Skin epidermis (tissue), 12 donors: ENCODE results near the gene SERP2.
"Not testable (repeated sequence)": the region's sequence is repeated elsewhere in the genome, so short reads cannot be mapped to it uniquely, and the experiment has no call there.

ENCODE experiments used
- H3K27ac ChIP-seq, 21 experiments: fragments of 200-600 bp; sonication (generic) in 11 of 21; one replicate each; pipeline ENCODE4 v1.5.0; 2020; ENCODE audit warnings: mild to moderate bottlenecking in 3 of 21, inconsistent platforms in 2 of 21, moderate library complexity in 2 of 21
- H3K4me3 ChIP-seq, 7 experiments: fragments of 200-600 bp; sonication (generic) in 2 of 7; one replicate each; pipeline ENCODE4 v1.5.0; 2020; ENCODE audit warnings: inconsistent platforms in 2 of 7, mild to moderate bottlenecking in 2 of 7, moderate library complexity in 1 of 7

The SERP2 gene

DNA sequence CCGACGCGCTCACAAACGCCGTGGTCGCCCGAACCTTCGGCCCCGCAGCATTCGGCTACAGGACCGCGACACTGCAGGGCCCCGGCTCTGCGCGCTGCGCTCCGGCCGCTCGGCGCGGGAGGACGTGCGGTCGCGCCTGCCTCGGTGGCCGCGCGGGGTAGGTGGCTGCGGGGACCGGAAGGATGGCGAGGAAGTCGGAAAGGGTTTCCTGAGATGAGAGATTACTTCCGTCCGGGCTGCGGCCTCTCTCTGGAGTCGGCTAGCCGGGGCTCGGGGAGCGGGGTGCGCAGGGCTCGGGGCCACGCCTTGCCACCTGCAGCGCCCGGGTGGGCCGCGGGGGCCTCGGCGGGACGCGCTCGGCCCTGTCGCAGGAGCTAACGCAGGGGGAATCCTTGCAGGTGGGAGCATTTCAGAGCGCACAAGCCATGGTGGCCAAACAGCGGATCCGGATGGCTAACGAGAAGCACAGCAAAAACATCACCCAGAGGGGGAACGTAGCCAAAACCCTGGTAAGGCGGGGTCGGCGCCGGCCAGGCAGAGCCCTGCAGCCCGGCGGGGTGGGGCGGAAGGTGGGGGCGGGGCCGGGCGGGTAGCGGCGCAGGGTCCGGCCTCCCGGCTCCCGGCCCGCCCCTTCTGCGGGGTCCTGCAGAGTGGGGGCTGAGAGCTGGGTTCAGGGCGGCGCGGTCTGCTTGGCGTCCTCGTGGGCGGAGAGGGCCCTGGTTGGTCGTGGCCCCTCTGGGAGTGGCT, at the start of gene SERP2:
SERP2 (plus strand) TSS at position 224 of the 747 bp plus-strand sequence; CDS start at position 426, 202 bp downstream.
- Histone ChIP-seq H3K4me3 (peak within 1 kb of the TSS; percentile 23 to 52 (median 36)), H3K27ac (peak within 1 kb of the TSS in 7 of 21 experiments; percentile 17 to 62 (median 32))

DNA sequence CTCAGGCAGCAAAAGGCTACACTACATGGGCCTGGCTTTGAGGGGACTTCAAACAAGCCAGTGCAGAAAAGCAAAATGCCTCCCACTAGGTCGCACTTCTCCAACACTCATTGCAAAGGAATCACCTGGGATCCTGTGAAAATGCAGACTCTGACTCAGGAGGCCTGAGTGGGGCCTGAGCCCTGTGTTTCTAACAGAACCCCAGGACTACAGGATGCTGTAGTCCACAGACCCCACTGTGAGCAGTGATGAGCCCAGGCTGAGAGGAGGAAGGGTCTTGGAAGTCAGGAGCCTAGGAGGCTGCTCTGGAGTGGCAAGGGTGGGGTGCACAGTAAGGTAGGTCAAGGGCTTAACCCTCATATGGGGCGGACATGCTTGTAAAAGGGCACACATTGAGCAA, 46.7 kb upstream of the SERP2 start:
- no peak overlapping the region for H3K4me3 ChIP-seq
- no peak overlapping the region for H3K27ac ChIP-seq

DNA sequence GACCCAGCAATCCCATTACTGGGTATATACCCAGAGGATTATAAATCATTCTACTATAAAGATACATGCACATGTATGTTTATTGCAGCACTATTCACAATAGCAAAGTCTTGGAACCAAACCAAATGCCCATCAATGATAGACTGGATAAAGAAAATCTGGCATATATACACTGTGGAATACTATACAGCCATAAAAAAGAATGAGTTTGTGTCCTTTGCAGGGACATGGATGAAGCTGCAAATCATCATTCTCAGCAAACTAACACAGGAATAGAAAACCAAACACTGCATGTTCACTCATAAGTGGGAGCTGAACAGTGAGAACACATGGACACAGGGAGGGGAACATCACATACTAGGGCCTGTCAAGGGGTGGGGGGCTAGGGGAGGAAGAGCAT, 44.6 kb upstream of the SERP2 start:
- H3K4me3 ChIP-seq, H3K27ac ChIP-seq: not testable (repeated sequence)

GRCh38 chr13:44329909-44330545, 43.6 kb upstream of the SERP2 start:
- H3K4me3 ChIP-seq = no peak overlapping the region
- H3K27ac ChIP-seq = no peak overlapping the region

GRCh38 chr13:44331446-44331845, 42.2 kb upstream of the SERP2 start:
- peak overlapping the region in 7 of 21 experiments; percentile 24 to 59 (median 34) for H3K27ac ChIP-seq
- no peak overlapping the region for H3K4me3 ChIP-seq

DNA sequence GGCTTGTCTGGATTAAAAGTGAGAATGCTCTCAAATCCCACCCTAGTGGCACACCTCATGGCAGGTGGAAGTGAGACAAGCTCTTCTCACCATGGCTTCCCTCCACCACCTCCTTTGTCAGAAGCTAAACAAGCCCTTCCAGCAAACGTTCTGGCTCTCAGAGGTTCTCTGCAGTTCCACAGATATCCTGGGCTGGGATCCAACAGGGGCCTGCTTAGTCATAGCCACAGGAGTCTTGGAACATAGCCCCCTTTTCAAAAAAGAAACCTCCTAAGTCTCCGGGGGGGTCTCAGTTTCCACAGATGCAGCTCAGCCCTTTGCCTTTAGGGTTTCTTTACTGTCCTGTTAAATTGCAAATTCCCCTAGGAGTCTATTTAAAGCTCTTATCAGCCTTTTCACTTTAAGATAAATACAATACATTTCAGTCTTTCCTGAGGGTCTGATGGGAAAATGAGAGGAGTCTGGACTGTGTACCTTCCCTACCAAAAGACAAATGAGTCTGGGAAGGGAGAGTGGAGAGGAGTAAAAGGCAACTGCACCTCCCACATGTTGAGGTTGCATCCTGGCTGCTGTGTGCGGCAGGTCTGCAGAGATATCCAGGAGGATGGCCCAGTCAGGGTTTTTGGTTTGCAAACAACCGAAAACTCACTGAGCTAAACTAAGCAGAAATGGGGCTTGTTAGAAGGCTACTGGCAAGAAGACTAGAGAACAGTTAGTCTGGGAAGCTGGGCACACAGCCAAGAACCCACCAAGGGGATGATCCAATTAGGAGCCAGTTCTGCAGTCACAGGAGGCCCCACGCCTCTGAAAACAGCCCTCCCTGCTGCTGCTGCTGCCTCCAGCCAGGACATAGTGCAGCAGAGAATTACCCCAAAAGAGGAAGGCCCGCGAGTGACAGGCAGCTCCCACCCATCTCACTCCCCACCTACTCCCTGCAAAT, 41.4 kb upstream of the SERP2 start:
- Histone ChIP-seq H3K4me3 (no peak overlapping the region), H3K27ac (peak overlapping the region in 8 of 21 experiments; percentile 24 to 59 (median 36))

DNA sequence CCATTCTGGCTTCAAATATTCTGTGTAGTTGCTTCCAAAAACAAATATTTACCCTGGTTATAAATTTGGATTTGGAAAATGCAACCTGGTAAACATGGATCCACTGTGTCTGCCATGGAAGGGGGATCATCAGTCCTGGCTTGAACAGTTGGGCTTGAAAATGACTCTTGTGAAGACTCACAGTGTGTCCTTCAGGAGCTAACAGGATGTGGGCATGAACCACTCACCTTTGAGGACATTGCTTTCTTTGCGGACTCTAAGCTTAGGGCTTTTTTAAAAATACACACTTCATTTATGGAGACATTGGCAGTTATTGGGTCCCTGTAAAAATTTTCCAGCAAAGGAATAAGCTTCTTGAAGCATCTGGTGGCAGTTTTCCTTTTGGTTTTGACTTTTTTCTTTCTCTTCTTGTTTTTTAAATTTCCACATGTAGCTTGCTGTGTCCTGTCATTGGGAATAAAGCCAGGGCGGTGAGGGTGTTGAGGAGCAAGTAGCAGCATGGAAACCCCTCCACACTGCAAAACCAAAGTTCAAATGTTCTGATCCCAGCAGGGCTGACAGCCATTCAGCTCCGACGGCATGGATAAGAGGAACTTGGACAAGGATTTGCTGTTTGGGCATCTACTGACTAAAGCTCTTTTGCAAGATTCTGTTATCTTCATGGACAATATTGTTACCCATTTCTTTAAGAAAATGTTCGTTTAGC, 39.5 kb upstream of the SERP2 start:
- Histone ChIP-seq H3K27ac (no peak overlapping the region), H3K4me3 (no peak overlapping the region)

GRCh38 chr13:44334751-44335150, 38.9 kb upstream of the SERP2 start:
- Histone ChIP-seq H3K4me3 (no peak overlapping the region), H3K27ac (no peak overlapping the region)

GRCh38 chr13:44336934-44337333, 36.7 kb upstream of the SERP2 start:
- no peak overlapping the region for H3K4me3 ChIP-seq
- H3K27ac ChIP-seq = no peak overlapping the region

- Histone ChIP-seq H3K4me3 (no peak overlapping the region), H3K27ac (no peak overlapping the region)
Measured at GRCh38 chr13:44337581-44337980, 36.0 kb upstream of the SERP2 start.

GRCh38 chr13:44340508-44340907, 33.1 kb upstream of the SERP2 start:
- no peak overlapping the region for H3K4me3 ChIP-seq
- H3K27ac ChIP-seq = no peak overlapping the region

- no peak overlapping the region for H3K27ac ChIP-seq
- H3K4me3 ChIP-seq = no peak overlapping the region
Measured at GRCh38 chr13:44342741-44343140, 30.9 kb upstream of the SERP2 start.

GRCh38 chr13:44346534-44346933, 27.1 kb upstream of the SERP2 start:
- Histone ChIP-seq H3K27ac (no peak overlapping the region), H3K4me3 (no peak overlapping the region)

GRCh38 chr13:44347301-44347700, 26.3 kb upstream of the SERP2 start:
- H3K4me3 ChIP-seq = no peak overlapping the region
- H3K27ac ChIP-seq = no peak overlapping the region

DNA sequence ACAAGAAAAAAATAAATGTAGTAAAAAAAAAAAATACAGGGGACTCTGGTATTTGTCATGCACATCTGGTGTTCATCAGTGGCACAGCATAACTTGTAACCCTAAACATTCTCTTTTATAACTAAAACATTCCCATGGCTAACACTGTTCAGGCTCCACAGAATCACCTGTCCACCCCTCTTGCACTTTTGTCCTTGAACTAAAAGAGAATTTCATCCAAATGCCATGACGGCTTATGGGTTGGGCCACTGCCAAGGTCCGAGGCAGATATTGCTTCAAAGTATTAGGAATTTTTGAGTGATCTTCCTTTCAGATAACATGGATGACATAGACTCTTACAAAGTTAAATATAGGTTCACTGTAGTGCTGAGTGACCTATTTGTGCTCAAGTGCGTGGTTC, 25.7 kb upstream of the SERP2 start:
- Histone ChIP-seq H3K4me3 (no peak overlapping the region), H3K27ac (no peak overlapping the region)

- H3K27ac ChIP-seq = peak overlapping the region in 10 of 21 experiments; percentile 2 to 67 (median 36)
- H3K4me3 ChIP-seq = no peak overlapping the region
Measured at GRCh38 chr13:44350775-44351504, 22.7 kb upstream of the SERP2 start.

DNA sequence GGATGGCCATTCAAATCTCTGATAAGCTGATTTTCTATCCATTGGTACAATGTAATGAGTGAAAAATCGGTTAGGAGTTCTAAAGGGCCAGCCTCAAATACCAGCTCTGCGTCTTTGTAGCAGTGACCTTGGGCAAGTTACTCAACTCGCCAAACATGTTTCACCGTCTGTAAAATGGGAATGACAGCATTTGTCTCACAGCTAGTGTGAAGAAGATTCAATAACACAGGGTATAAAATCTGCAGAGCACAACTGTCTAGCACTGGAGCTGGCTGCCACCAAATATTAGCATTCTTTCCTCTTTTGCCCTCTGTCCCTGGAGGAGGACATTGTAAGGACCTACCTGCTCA, 22.1 kb upstream of the SERP2 start:
- Histone ChIP-seq H3K4me3 (no peak overlapping the region), H3K27ac (peak overlapping the region in 8 of 21 experiments; percentile 2 to 67 (median 47))

- H3K27ac ChIP-seq = no peak overlapping the region
Measured at GRCh38 chr13:44352202-44352601, 21.4 kb upstream of the SERP2 start.

DNA sequence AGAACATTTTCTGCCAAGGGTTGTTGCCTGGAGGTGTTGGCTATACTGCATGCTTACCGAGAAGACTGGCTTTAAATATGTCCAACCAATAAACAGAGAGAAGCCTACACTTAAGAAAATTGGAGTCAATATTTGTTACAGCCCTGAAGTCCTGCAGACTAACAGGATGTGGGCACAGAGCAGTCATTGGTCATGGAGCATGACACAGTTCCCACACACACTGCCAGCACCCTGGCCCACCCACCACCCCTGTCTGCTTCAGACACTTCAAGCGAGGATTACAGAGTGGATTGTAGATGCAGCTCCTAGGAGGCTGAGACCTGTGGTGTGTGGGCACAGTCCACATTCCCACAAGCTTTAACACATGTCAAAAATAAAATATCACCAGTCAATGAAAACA, 21.0 kb upstream of the SERP2 start:
- H3K27ac ChIP-seq = no peak overlapping the region
- H3K4me3 ChIP-seq = no peak overlapping the region

More at GRCh38 chr13:44352202-44352601, 21.4 kb upstream of the SERP2 start:
- no peak overlapping the region for H3K4me3 ChIP-seq
